ENCODE results near the gene PADI2.

PADI2 gene

GRCh38 chr1:17018849-17019248 lies 100.4 kb downstream of the PADI2 start:
- H3K27me3 ChIP-seq (ENCODE audit: insufficient read depth, low read length, poor library complexity, severe bottlenecking) = no peaks in the 10 kb centered on the region
- H3K4me1 ChIP-seq (ENCODE audit: insufficient read depth, low read length, poor library complexity, severe bottlenecking) = peaks cover 2% of the 10 kb centered on the region
- H3K9me3 ChIP-seq (ENCODE audit: insufficient read depth, low read depth, low read length) = no peaks in the 10 kb centered on the region
- H4K20me1 ChIP-seq (ENCODE audit: insufficient read depth, low read length, poor library complexity, severe bottlenecking) = no peaks in the 10 kb centered on the region
- H3F3A ChIP-seq (ENCODE audit: low read depth) = no peaks in the 10 kb centered on the region
- no peaks in the 10 kb centered on the region for H3K9me2 ChIP-seq (replicated peaks; ENCODE audit: low read depth, low read length)
- H3K79me2 ChIP-seq (ENCODE audit: insufficient read depth, low read length) = no peaks in the 10 kb centered on the region
- no peak for TF ChIP-seq EZH2phosphoT487 (IDR thresholded peaks at IDR 0.05; ENCODE audit: borderline replicate concordance)
- TF ChIP-seq, protein P1, sequence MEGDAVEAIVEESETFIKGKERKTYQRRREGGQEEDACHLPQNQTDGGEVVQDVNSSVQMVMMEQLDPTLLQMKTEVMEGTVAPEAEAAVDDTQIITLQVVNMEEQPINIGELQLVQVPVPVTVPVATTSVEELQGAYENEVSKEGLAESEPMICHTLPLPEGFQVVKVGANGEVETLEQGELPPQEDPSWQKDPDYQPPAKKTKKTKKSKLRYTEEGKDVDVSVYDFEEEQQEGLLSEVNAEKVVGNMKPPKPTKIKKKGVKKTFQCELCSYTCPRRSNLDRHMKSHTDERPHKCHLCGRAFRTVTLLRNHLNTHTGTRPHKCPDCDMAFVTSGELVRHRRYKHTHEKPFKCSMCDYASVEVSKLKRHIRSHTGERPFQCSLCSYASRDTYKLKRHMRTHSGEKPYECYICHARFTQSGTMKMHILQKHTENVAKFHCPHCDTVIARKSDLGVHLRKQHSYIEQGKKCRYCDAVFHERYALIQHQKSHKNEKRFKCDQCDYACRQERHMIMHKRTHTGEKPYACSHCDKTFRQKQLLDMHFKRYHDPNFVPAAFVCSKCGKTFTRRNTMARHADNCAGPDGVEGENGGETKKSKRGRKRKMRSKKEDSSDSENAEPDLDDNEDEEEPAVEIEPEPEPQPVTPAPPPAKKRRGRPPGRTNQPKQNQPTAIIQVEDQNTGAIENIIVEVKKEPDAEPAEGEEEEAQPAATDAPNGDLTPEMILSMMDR (conservative IDR thresholded peaks at IDR 0.05; ENCODE audit: low read length) = no peak
- H3K4me3 ChIP-seq (ENCODE audit: low read length, poor library complexity, severe bottlenecking) = no peak overlapping the region
- no peak overlapping the region for H3K9ac ChIP-seq (ENCODE audit: low read depth, low read length, poor library complexity, severe bottlenecking)
- peaks cover 65% of the 10 kb centered on the region; the same call in 1 of the 2 replicates for H3K36me3 ChIP-seq (ENCODE audit: insufficient read depth, low read length)
- no peak overlapping the region for H3K4me2 ChIP-seq (ENCODE audit: low read depth, low read length, poor library complexity, severe bottlenecking)
- no peak overlapping the region for H2AFZ ChIP-seq (ENCODE audit: low read length)

- no peaks in the 10 kb centered on the region for H3K9me3 ChIP-seq (ENCODE audit: insufficient read depth, low read depth, low read length)
- no peak overlapping the region for H2AFZ ChIP-seq (ENCODE audit: low read length)
- H3K4me3 ChIP-seq (ENCODE audit: low read length, poor library complexity, severe bottlenecking) = no peak overlapping the region
- H3K4me2 ChIP-seq (ENCODE audit: low read depth, low read length, poor library complexity, severe bottlenecking) = no peak overlapping the region
- no peaks in the 10 kb centered on the region for H3F3A ChIP-seq (ENCODE audit: low read depth)
- H3K9me2 ChIP-seq (replicated peaks; ENCODE audit: low read depth, low read length) = no peaks in the 10 kb centered on the region
- H4K20me1 ChIP-seq (ENCODE audit: insufficient read depth, low read length, poor library complexity, severe bottlenecking) = no peaks in the 10 kb centered on the region
- no peaks in the 10 kb centered on the region for H3K27me3 ChIP-seq (ENCODE audit: insufficient read depth, low read length, poor library complexity, severe bottlenecking)
- H3K9ac ChIP-seq (ENCODE audit: low read depth, low read length, poor library complexity, severe bottlenecking) = no peak overlapping the region
- peaks cover 51% of the 10 kb centered on the region; the same call in 1 of the 2 replicates for H3K36me3 ChIP-seq (ENCODE audit: insufficient read depth, low read length)
- TF ChIP-seq EZH2phosphoT487 (IDR thresholded peaks at IDR 0.05; ENCODE audit: borderline replicate concordance) = no peak
- TF ChIP-seq, protein P1 (conservative IDR thresholded peaks at IDR 0.05; ENCODE audit: low read length) = no peak
- no peaks in the 10 kb centered on the region for H3K79me2 ChIP-seq (ENCODE audit: insufficient read depth, low read length)
- H3K4me1 ChIP-seq (ENCODE audit: insufficient read depth, low read length, poor library complexity, severe bottlenecking) = peaks cover 9% of the 10 kb centered on the region
Measured at GRCh38 chr1:17017435-17017834, 101.8 kb downstream of the PADI2 start.

Data from Loucy (cell line).